H9 (cell line): ENCODE measurements around the gene AKR1A1. TPM values are rescaled to one million over a fixed set of nuclear protein-coding genes. Genes with fewer than 3 reads are reported as not detected.

Experiments
- DNase-seq: peaks from one replicate; pipeline ENCODE4 v3.0.0-alpha.2; 2017
- H2AFZ ChIP-seq: one replicate; pipeline ENCODE4 v1.6.1; 2013; ENCODE audit warnings: mild to moderate bottlenecking, low read length, control low read depth, moderate library complexity
- H2AK5ac ChIP-seq: 2 replicates; pipeline ENCODE4 v1.6.1; 2013; ENCODE audit warnings: low read length, control low read depth, mixed read lengths; ENCODE audit not compliant: insufficient read length
- H2BK120ac ChIP-seq: one replicate; pipeline ENCODE4 v1.6.1; 2013; ENCODE audit warnings: low read depth, mild to moderate bottlenecking, low read length, control low read depth, inconsistent platforms; ENCODE audit not compliant: poor library complexity, severe bottlenecking
- H2BK12ac ChIP-seq: 2 replicates; pipeline ENCODE4 v1.6.1; 2013; ENCODE audit warnings: low read length, control low read depth, mixed read lengths, low read depth; ENCODE audit not compliant: insufficient read length
- H2BK15ac ChIP-seq: 2 replicates; pipeline ENCODE4 v1.6.1; 2013; ENCODE audit warnings: low read depth, low read length, control low read depth
- H2BK20ac ChIP-seq: one replicate; pipeline ENCODE4 v1.6.1; 2013; ENCODE audit warnings: low read depth, mild to moderate bottlenecking, low read length, control low read depth, inconsistent platforms; ENCODE audit not compliant: poor library complexity, severe bottlenecking
- H2BK5ac ChIP-seq: 2 replicates; pipeline ENCODE4 v1.6.1; 2013; ENCODE audit warnings: low read length, control low read depth, mixed read lengths; ENCODE audit not compliant: insufficient read length
- H3K14ac ChIP-seq: 2 replicates; pipeline ENCODE4 v1.6.1; 2013; ENCODE audit warnings: low read length, control low read depth; ENCODE audit not compliant: insufficient read depth
- H3K18ac ChIP-seq: 2 replicates; pipeline ENCODE4 v1.6.1; 2013; ENCODE audit warnings: low read depth, mild to moderate bottlenecking, mixed read lengths, low read length, control low read depth; ENCODE audit not compliant: insufficient read length
- H3K23ac ChIP-seq: 2 replicates; pipeline ENCODE4 v1.6.1; 2013; ENCODE audit warnings: low read length, control low read depth, mixed read lengths, low read depth; ENCODE audit not compliant: insufficient read length
- H3K23me2 ChIP-seq: 2 replicates; pipeline ENCODE4 v1.6.1; 2013; ENCODE audit warnings: low read depth, mild to moderate bottlenecking, mixed read lengths, low read length, control low read depth; ENCODE audit not compliant: insufficient read length, poor library complexity, severe bottlenecking
- H3K27ac ChIP-seq: 2 replicates; pipeline ENCODE4 v1.5.1; 2013; ENCODE audit warnings: low read length, control low read depth, mixed read lengths, low read depth; ENCODE audit not compliant: insufficient read length
- H3K27me3 ChIP-seq: 2 replicates; pipeline ENCODE4 v1.6.1; 2013; ENCODE audit warnings: low read length, control low read depth, inconsistent platforms; ENCODE audit not compliant: insufficient read depth
- H3K4ac ChIP-seq: 2 replicates; pipeline ENCODE4 v1.6.1; 2013; ENCODE audit warnings: low read depth, mild to moderate bottlenecking, control low read depth, inconsistent platforms, low read length, moderate library complexity
- H3K4me1 ChIP-seq: 2 replicates; pipeline ENCODE4 v1.6.1; 2013; ENCODE audit warnings: low read length, control low read depth, inconsistent platforms; ENCODE audit not compliant: insufficient read depth
- H3K4me2 ChIP-seq: 2 replicates; pipeline ENCODE4 v1.6.1; 2013; ENCODE audit warnings: low read length, control low read depth, mixed read lengths; ENCODE audit not compliant: insufficient read length, insufficient read depth
- H3K56ac ChIP-seq: 2 replicates; pipeline ENCODE4 v1.6.1; 2013; ENCODE audit warnings: low read depth, mild to moderate bottlenecking, mixed read lengths, low read length, control low read depth; ENCODE audit not compliant: insufficient read length
- H3K79me1 ChIP-seq: 2 replicates; pipeline ENCODE4 v1.6.1; 2013; ENCODE audit warnings: low read depth, mild to moderate bottlenecking, moderate library complexity, low read length, control low read depth, inconsistent platforms; ENCODE audit not compliant: insufficient read depth, poor library complexity, severe bottlenecking
- H3K79me2 ChIP-seq: 2 replicates; pipeline ENCODE4 v1.6.1; 2013; ENCODE audit warnings: low read length, control low read depth, inconsistent platforms; ENCODE audit not compliant: insufficient read depth
- H3K9ac ChIP-seq: 2 replicates; pipeline ENCODE4 v1.6.1; 2013; ENCODE audit warnings: low read length, control low read depth, mixed read lengths; ENCODE audit not compliant: insufficient read length; ENCODE audit errors: extremely low read depth
- H3K9me3 ChIP-seq: one replicate; pipeline ENCODE4 v1.6.1; 2013; ENCODE audit warnings: low read depth, low read length, inconsistent platforms; ENCODE audit not compliant: control insufficient read depth
- H3T11ph ChIP-seq: one replicate; pipeline ENCODE4 v1.6.1; 2013; ENCODE audit warnings: mild to moderate bottlenecking, low read length, control low read depth, inconsistent platforms
- H4K20me1 ChIP-seq: one replicate; pipeline ENCODE4 v1.6.1; 2013; ENCODE audit not compliant: control insufficient read depth, insufficient read length, insufficient read depth
- H4K5ac ChIP-seq: 2 replicates; pipeline ENCODE4 v1.6.1; 2013; ENCODE audit warnings: low read depth, mild to moderate bottlenecking, mixed read lengths, low read length, control low read depth; ENCODE audit not compliant: insufficient read length
- H4K8ac ChIP-seq: replicated peaks from 2 replicates; pipeline ENCODE4 v1.6.1; 2013; ENCODE audit warnings: low read length, control low read depth, mixed read lengths, low read depth; ENCODE audit not compliant: insufficient read length
- H4K91ac ChIP-seq: 2 replicates; pipeline ENCODE4 v1.6.1; 2013; ENCODE audit warnings: low read depth, mild to moderate bottlenecking, moderate library complexity, mixed read lengths, low read length, control low read depth; ENCODE audit not compliant: insufficient read length
- H3K27ac Mint-ChIP-seq, 3 experiments: 2 replicates in 2 of 3; 3 replicates in 1 of 3; pipeline ENCODE4 v1.8.0; 2020 to 2021; ENCODE audit warnings: mixed read lengths in 3 of 3, mild to moderate bottlenecking in 1 of 3, moderate library complexity in 1 of 3
- H3K27me3 Mint-ChIP-seq: 2 replicates; pipeline ENCODE4 v1.8.0; 2021; ENCODE audit warnings: low read depth, mild to moderate bottlenecking, moderate library complexity, mixed read lengths
- H3K36me3 Mint-ChIP-seq, 3 experiments: 2 replicates in 2 of 3; 3 replicates in 1 of 3; pipeline ENCODE4 v1.8.0; 2020 to 2021; ENCODE audit warnings: low read depth in 3 of 3, mixed read lengths in 3 of 3; ENCODE audit not compliant: insufficient read depth in 1 of 3
- H3K4me1 Mint-ChIP-seq, 2 experiments: 2 replicates each; pipeline ENCODE4 v1.8.0; 2020; ENCODE audit warnings: mixed read lengths in 2 of 2
- H3K4me3 Mint-ChIP-seq, 2 experiments: 2 replicates in 1 of 2; 3 replicates in 1 of 2; pipeline ENCODE4 v1.8.0; 2020 to 2021; ENCODE audit warnings: mild to moderate bottlenecking in 2 of 2, mixed read lengths in 2 of 2, moderate library complexity in 1 of 2
- H3K9me3 Mint-ChIP-seq, 2 experiments: 2 replicates in 1 of 2; 3 replicates in 1 of 2; pipeline ENCODE4 v1.8.0; 2020; ENCODE audit warnings: mild to moderate bottlenecking in 2 of 2, mixed read lengths in 2 of 2, moderate library complexity in 1 of 2
- WGBS: extraction: QIAGEN DNeasy Blood & Tissue Kit; methylation state at CpG from one replicate; pipeline ENCODE4 v1.1.7; 2013; ENCODE audit warnings: missing lambda C conversion rate, low lambda C conversion rate, mixed read lengths; ENCODE audit not compliant: insufficient read length; ENCODE audit errors: extremely low coverage; 5-methylcytosine and 5-hydroxymethylcytosine counted together
- total RNA-seq: library from RNA; stranded (reverse); gene quantifications from 2 replicates; pipeline ENCODE4 v1.2.1, GENCODE V29; 2021
- TF ChIP-seq, protein P1 (sequence below): fragments of 200-600 bp; sonication (generic); conservative IDR thresholded peaks from 3 replicates; pipeline ENCODE4 v1.8.0; 2021; ENCODE audit warnings: antibody characterized with exemption, mild to moderate bottlenecking

AKR1A1 gene
- total RNA-seq, 1 experiment from 2014 or later: 286 TPM

DNA sequence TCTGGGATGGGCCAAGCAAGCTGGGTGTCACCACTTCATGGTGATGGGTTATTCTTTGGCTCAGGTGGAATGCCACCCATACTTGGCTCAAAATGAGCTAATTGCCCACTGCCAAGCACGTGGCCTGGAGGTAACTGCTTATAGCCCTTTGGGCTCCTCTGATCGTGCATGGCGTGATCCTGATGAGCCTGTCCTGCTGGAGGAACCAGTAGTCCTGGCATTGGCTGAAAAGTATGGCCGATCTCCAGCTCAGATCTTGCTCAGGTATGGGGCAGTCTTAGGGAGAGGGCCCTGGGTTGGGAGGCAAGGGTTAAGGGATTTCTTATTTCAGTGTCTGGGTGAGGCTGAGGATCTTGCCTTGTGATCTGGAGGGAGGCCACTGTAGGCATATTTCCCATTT lies 17.8 kb downstream of the AKR1A1 start:
- TF ChIP-seq, protein P1, sequence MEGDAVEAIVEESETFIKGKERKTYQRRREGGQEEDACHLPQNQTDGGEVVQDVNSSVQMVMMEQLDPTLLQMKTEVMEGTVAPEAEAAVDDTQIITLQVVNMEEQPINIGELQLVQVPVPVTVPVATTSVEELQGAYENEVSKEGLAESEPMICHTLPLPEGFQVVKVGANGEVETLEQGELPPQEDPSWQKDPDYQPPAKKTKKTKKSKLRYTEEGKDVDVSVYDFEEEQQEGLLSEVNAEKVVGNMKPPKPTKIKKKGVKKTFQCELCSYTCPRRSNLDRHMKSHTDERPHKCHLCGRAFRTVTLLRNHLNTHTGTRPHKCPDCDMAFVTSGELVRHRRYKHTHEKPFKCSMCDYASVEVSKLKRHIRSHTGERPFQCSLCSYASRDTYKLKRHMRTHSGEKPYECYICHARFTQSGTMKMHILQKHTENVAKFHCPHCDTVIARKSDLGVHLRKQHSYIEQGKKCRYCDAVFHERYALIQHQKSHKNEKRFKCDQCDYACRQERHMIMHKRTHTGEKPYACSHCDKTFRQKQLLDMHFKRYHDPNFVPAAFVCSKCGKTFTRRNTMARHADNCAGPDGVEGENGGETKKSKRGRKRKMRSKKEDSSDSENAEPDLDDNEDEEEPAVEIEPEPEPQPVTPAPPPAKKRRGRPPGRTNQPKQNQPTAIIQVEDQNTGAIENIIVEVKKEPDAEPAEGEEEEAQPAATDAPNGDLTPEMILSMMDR: no peak
- Histone ChIP-seq H2BK15ac (no peak overlapping the region), H3K56ac (no peak overlapping the region), H3K27ac (no peak overlapping the region), H2BK5ac (no peak overlapping the region), H3K23ac (no peak overlapping the region), H3K79me1 (no peaks in the 10 kb centered on the region), H4K8ac (no peak overlapping the region), H3K9ac (no peak overlapping the region), H2BK120ac (no peak overlapping the region), H4K91ac (no peak overlapping the region), H2BK12ac (no peak overlapping the region), H3K14ac (no peak overlapping the region), H3K79me2 (no peaks in the 10 kb centered on the region), H3K4me1 (0 out of 2 replicates have a peak, but pooled peaks cover 2% of the 10 kb centered on the region), H4K5ac (no peak overlapping the region), H3K23me2 (no peaks in the 10 kb centered on the region), H3K9me3 (no peaks in the 10 kb centered on the region), H4K20me1 (no peaks in the 10 kb centered on the region), H3K18ac (no peak overlapping the region), H3K4ac (no peak overlapping the region), H3T11ph (no peak overlapping the region), H3K4me2 (no peak overlapping the region), H3K27me3 (no peaks in the 10 kb centered on the region), H2AK5ac (no peak overlapping the region), H2BK20ac (no peak overlapping the region), H2AFZ (no peak overlapping the region)
- whole genome bisulfite sequencing: no CpG with 5 or more reads among the region's 4 CpGs
- peaks cover 34 to 70% (median 52%) of the 10 kb centered on the region in 3 experiments for H3K36me3 Mint-ChIP-seq
- H3K27me3 Mint-ChIP-seq: no peaks in the 10 kb centered on the region
- no peaks in the 10 kb centered on the region for H3K9me3 Mint-ChIP-seq
- no peak for DNase-seq
- peaks cover 13 to 14% of the 10 kb centered on the region in 2 experiments for H3K4me1 Mint-ChIP-seq
- peak overlapping the region in 1 of 3 experiments; percentile 3; a peak in 1 of 7 replicates for H3K27ac Mint-ChIP-seq
- no peak overlapping the region for H3K4me3 Mint-ChIP-seq
